ENCODE measurements around the gene BEND6.

Gene BEND6

DNA sequence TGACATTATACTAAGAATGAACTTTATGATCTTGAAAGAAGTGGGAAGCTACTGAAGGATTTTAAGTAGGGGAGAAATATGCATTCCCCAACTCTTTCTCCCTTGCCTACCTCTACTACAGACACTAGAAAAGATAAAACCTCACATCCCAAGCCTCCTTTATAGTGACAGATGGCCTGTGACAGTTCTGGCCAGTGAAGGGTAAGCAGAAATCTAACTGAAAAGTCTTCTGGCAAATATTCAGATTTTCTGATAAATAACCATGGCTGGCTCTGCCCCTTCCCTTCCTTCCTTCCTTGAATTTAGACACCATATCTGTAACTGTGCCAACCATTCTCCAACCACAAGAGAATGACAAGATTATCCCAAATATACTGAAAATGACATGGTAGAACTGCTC lies 10.2 kb upstream of the BEND6 start:
- no peak for DNase-seq

DNA sequence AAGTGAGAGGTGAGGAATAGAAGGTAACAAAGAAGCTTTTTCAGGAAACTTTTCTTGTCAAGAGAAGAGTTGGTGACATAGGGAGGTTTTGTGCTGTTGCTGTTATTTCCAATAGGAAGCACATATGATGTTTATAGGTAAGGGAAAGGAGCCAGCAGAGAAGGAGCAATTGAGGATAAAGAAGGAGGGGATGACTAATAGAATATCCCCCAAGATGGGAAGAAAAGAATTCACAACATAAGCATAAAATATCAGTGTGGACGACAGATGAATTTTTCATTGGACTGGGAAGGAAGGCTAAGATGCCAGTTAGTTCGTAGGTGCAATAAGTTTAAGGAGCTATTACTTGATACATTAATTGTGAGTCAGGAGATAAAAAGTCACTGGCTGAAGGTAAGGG lies 8.5 kb upstream of the BEND6 start:
- DNase-seq = peak; percentile 70

DNA sequence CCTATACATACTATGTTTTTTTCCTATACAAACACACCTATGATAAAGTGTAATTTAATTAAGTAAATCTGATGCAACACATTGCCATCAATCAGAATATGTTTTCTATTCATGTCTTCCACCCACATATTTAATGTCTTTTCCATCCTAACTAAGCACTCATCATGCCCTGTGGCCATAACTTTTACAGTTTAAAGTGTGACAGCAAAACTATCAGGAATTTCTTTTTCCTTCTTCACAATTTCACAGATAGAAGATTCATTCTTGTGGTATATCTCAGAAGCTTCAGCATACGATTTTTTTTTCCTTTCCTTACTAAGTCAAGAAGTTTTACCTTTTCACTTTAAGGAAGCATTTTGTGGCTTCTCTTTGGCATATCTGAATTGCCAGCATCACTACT lies 7.0 kb upstream of the BEND6 start:
- DNase-seq = peak; percentile 46

DNA sequence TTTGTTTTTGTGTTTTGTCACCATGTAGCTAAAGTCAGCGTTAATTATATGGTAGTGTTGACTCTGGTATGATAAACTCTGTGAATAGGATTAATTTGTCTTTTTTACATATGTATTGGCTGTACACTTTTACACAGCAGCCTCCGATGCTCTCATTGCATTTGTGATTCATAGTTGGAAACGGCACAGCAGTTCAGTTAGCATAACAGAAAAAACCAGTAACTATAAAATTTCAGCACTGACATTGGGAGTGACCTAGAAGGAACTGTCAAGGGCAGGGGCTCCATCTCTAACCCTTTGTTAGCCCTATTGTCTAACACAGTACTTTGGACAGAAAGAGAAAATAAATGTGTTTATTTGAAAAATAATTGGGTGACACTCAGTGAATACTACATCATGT lies 5.6 kb upstream of the BEND6 start:
- DNase-seq = peak; percentile 38

DNA sequence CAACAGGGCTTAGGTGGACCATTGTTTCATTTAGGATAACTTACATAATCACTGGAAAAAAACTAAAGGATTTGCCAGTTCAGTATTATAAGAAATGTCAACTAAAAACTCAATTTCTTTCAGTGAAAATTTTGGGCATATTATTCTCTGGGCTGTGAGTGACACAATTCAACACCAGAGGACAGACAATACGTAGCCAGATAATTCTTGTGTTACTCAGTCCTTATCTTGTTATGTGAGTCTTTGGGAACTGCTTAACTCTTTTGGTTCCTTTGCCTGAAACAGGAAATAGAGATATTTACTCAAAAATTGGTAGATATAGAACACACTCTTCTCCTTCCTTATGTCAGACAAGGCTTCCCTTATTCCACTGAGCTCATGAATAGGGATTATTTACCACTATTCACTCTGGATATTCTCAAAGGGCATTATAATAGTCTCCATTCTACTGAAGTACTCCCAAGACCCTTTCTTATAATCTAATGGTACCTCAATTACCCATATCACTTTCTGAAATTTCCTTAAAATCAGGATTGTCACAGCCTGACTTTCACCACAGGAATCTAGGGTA lies 4.9 kb upstream of the BEND6 start:
- peak; percentile 38 for DNase-seq

DNA sequence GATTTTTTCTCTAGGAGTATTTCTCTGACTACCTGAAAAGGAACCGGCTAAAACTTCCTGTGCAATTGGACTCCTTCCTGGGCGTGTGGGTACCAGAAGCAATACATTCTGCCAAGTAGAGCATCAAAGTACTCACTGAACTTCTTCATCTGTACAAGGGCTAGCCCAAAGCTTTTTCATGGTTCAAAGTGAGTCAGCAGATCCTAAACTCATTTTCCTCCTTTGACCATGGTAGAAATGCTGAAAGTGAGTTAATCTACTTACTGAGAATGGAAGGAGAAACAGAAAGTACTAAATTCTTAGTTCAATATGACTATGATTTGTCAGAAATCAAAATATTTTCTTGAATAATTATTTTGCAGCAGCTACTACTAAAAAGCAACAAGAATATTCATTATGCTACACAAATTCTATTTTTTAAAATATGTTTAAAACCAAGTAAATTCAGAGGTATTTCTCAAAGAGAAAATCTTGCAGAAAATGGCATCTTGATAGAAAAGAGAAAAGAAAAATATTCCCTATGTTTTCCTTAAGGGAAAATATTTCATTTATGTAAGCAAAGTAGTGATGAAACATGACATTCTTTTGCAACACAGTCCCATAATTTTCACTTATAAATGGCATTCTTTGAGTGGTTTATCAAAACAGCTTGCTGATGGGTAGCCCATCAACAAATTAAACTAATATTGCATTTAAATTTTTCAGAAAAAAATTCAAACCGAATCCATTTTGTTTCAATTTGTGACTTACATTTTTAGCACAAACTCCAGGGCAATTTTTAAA lies 3.7 kb upstream of the BEND6 start:
- DNase-seq = peak; percentile 32

DNA sequence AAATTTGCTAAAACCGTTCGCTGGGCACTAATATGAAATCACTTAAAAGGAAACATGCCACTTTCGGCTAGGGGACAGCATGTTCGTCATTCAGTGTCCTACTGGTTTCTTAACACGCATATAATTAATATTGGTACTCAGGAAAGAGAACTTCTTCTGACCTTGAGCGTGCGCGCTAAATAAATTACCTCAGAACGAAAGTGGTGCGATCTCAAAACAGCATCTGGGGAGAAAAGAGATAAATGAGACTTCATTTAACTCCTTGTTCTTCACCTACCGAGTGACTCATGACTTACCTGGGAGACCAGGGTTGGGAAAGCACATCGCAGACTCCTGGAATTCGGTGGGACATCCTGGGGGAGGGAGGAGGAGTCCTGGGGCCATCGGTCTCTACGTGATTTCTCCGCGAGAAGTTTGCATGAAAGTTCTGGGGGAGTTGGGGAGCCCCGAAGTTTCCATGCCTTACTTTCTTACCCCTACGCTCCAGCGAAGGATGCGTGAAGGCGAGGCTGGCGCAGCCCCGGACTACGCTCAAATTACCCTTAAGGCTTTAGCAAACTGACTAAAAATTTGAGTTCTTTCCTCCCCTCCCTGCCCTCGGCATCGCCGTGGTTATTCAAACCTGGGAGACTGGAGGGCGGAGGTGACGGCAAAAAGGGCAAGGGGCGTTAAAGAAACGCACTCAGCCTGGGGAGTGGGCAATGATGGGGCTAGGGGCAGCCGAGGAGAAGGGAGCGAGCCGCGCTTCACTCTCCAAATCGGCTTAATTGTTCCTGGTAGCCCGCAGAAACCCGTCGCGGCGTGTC lies 1.1 kb upstream of the BEND6 start:
- DNase-seq = no peak

DNA sequence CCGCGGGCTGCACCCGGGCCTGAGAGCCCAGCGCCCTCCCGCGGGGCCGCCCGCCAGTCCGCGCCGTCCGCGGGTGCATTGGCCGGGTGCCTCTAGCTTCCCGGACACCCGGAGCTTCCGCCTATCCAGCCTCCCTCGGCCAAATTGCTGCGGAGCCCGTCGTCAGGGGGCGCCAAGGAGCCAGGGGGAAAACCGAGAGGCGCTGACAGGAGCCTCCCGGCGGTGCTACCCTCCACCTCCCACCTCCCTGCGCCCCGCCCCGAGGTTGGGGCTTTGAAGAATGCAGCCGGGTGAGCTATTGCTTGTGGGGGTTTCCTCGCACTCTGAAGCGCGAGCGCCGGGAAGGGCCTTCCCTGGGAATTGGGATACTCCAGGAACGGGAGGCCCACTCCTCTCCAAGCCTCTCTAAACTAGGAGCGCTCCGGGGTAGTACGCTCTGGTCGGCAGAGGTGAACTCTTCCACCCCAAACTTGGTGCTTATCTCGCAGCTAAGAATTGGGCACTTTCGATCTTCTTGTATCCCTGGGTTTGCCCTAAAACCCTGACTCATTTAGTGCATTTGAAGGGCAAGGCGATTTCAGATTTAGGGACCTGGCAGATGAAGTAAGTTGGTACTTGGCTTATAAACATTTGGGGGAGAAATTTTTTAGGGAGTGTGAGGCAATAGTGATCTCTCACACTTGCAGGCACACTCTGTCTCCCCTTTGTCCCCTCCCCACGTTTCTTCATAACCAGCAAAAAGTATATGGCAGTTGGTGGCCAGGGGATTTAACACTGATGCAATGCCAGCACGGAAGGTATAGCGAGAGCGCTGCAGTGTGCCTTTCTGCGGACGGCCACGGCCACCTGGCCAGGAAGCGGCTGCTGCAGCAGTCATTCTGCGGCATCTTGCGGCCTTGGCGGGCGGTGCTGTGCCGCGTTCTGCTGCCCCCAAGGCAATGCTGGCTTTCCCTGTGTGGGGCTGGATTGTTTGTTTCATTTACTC lies 556 bp downstream of the BEND6 start:
- peak; percentile 96 for DNase-seq

DNA sequence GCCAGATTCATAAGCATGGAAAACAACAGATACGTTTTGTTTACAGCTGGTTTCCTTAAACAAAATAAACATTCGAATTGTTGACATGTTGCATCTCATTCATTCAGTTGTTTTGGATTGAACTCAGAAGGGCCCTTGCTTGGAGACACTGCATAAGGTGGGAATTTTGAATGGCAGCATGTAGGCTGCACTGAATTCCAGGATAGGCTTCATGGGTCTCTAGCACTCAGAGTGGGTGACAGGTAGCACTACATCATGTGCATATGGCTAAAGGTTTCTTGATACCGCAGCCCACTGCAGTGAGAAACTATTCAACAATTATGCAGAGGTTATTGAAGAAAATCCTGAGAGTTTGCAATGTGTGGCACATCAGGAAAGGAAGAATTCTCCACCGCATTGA lies 1.6 kb downstream of the BEND6 start:
- DNase-seq = no peak

DNA sequence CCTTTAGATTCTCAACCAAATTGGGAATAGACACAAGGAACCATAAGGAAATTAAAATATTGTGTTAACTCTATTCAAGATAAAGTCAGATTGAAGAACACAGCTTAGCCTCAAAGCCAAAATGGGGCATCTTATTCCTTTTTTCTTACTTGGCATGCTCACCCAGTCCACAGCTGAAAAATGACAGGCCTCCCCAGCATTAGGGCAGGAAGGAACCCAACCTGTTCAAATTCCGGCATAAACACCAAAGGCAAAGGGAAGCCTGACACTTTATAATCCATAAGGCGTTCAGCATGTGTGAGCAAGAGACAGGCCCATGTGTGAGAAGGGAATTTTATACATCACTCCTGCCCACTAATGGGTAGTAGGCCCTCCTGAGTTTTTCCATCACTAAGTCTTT lies 2.9 kb downstream of the BEND6 start:
- no peak for DNase-seq

DNA sequence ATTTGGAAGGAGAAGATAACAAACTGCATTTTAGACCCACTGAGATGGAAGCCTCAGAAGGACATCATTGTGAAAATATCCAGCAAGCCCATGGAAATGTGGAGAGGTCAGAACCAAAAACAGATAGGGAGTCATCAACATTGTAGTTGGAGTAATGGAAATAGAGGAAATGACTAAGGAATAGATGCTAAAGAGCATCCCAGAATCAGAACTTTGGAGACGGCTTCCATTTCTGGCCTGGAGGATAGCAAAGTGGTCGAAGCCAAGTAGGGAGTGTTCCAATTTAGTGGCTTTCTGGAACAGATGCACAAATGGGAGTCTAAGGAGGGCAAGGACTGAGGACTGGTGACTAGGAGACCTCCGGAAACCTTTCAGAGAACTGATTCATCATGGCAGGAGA lies 3.6 kb downstream of the BEND6 start:
- DNase-seq = peak; percentile 61

DNA sequence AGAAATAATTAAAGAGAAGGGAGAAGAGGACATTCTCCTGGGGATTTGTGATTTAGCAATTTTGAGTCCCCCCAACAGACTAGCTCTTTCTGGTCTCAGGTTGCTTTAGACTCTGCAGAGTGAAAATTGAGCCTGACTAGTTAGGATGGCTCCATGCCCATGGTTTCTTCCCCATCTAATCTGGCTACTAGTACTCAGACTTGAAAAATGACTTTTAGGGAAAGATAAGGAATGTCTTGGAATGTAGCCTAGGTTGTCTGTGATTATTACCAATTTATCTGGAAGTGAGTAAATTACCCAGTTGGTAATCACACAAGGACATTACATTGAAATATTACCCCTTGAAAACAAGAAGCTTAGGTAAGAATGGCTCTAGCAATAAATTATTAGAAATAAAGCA lies 4.2 kb downstream of the BEND6 start:
- peak; percentile 80 for DNase-seq

DNA sequence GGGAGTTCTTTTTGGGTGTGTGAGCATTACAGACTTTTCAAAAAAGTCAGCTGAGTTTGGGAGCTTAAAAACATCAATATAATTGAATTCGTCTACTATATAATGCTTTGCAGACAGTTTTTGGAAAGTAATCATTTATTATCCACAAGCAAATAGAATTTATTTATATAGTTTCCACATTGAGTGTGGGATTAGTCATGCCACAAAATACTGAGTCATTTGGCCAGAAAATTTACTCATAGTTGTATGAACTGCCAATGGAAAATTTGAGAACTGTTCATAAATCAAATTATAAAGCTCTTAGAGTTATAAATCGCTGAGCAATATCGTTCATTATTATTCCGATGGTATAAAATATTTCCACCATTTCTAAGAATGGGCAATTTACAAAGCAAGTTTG lies 5.0 kb downstream of the BEND6 start:
- DNase-seq = peak; percentile 84

DNA sequence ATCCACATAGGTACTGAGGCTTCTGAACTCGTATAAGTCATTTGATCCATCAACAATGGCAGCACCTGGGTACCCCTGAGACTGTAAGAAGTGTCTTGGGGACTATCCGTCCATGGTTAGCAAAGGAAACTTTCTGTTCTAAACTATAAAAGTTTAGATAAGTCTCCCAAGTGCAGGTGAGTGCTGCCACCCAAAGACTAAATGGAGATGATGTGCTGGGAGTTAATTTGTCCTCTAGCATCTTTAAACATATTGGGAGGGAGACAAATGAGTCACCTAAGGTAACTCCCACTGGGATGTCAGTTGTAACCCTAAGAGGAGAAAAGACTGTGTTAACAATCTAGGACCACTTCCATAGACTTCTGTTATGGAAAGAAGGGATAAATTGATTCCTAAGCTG lies 6.2 kb downstream of the BEND6 start:
- no peak for DNase-seq

DNA sequence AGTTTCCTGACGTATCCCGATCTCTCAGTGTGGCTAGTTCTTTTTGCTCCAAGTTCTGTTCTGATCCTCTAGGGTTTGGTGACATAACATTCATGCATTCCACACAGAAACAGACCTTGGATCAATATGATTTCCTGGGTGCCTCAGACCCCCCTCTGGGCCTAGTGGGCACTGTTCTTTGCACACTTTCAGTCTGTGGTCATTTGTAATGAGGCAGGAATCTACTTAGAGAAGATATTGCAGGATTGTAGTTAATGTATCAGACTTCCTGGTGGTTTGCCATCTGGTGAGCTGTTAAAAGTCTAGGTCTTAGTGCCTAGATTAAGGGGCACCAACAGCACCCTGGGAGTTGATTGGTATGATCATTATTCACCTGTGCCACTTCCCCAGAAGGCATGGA lies 7.5 kb downstream of the BEND6 start:
- DNase-seq = peak; percentile 56

DNA sequence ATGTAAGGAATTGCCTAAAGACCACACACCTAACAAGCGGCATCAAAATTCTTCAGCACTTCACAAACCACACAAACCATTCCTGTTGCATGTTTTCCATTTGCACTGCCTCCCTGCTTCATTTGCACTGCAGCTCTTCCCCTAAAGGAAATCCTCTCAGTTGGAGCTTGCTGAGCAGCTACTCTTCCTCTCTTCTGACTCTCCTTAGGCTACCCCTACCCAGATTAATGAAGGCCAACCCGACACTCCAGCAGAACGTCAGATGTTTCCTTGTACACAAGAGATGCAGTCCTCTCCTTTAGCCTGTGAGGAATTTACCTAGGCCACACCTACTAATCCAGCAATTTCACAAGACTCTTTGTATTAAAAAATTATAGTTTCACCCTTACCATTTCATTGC lies 8.1 kb downstream of the BEND6 start:
- DNase-seq = no peak

DNA sequence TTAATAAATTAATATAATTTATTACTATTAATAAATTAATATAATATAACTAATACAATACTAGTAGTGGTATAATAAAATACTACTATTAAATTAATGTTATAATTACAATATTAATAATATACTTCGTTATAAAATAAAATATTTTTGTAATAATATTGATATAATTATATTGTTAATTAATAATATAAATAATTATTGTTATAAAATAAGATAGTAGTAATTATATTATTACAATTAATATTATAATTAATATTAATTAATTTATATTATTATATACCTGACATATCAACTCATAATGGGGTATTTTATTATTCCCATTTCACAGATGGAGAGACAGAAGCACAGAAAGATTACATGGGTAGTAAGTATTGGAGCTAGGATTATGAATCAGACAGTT lies 8.9 kb downstream of the BEND6 start:
- no peak for DNase-seq

DNA sequence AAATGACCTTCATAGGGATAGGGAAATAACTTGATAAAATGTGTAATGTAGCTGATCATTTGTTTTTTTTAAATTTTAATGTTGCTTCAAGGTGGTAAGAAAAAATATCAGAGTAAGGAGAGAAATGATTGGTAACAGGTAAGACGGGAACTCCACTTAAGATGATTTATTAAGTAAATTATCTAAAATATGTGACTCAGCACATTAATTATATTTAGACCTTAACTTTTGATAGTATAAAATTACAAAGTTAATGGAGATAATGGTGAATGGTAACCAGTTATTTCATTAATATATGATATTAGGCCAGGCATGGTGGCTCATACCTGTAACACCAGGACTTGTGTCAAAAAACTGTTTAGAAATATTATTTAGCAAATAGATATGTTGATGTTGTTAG lies 10.2 kb downstream of the BEND6 start:
- no peak for DNase-seq

DNA sequence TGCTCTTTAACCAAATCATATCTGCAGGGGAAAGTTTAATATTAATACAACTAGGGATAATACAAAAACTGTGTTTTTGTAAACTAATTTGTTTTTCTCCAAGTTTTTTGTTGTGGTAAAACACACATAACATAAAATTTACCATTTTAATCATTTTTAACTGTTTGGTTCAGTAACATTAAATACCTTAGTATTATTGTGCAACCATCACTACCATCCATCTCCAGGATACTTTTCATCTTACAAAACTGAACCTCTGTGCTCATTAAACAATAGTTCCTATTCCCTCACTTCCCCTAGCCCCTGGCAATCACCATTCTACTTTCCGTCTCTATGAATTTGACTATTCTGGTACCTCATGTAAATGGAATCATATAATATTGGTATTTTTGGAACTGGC lies 15.9 kb downstream of the BEND6 start:
- DNase-seq = no peak

DNA sequence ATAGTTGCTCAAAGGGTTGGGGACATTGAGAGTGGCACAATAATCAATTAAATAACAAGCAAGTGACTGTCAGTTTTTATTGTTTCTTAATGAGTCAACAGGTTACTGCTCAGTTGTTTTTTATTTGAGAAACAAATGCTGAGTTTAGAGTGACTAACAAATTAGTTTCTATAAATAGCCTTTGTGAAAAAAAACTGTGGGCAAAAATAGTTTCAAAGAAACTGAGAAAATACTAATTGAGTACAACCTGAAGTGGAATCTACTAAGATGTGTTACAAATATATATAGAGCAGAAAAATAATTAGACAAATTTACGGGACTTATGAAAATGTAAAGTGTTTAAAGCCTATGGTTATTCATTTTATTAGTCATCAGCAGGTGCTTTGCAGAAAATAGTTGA lies 22.3 kb downstream of the BEND6 start:
- no peak for DNase-seq

DNA sequence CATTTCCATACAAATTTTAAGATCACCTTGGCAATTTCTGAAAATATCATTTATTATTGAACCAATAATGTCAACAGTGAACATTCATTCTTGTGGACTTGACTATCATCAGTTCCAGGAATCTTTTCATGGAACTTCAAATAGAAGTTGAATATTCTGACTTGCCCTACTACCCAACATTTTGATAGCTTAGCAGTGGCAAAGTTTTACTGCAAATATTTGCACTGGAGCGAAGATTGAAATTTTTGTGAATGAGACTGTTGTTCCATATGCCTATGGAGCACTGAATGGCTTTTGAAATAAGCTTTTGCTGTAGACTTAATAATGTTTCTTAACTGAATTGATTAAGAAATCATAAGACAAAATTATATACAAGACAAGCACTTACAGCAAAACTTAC lies 23.6 kb downstream of the BEND6 start:
- DNase-seq = no peak

DNA sequence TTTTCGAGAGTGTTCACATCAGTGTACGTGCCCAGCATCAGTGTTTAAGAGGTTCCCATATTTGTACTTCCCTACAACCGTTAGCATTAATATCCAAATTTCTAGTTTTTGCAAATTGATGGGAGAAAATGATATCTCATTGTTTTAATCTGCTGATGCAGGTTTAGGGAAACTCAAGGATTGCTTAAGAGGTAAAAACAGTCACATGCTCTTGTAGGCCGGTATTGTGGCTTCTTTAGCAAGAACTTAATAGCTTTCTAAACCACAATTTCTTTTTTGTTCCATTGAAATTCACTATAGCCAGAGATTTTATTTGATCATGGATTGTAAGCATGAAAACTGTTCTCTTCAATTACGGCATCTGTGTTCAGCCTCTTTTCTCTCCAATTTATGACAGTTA lies 29.5 kb downstream of the BEND6 start:
- DNase-seq = no peak

DNA sequence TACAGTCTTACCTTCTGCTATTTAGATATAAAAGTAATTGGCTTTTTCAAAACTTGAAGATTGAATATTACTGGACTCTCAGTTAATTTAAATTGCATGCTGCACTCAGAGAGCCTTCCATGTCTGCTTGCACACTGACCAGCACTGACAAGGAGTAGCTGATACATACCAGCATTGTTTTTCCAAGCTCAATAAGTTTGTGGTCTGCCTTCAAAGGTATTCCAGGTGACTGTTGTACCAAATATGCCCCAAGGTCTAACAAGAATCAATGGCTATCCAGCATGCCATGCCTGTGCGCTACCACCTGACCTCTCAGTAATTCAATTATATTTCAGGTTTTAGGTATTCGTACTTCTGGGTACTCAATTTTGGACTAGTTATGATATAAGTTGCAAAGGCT lies 30.0 kb downstream of the BEND6 start:
- DNase-seq = no peak

Data from fibroblast of skin of right biceps (primary cell).